Measurements from ENCODE around the gene ARPC5L.
"Not testable (repeated sequence)": the region's sequence is repeated elsewhere in the genome, so short reads cannot be mapped to it uniquely, and the experiment has no call there.

The ARPC5L gene

DNA sequence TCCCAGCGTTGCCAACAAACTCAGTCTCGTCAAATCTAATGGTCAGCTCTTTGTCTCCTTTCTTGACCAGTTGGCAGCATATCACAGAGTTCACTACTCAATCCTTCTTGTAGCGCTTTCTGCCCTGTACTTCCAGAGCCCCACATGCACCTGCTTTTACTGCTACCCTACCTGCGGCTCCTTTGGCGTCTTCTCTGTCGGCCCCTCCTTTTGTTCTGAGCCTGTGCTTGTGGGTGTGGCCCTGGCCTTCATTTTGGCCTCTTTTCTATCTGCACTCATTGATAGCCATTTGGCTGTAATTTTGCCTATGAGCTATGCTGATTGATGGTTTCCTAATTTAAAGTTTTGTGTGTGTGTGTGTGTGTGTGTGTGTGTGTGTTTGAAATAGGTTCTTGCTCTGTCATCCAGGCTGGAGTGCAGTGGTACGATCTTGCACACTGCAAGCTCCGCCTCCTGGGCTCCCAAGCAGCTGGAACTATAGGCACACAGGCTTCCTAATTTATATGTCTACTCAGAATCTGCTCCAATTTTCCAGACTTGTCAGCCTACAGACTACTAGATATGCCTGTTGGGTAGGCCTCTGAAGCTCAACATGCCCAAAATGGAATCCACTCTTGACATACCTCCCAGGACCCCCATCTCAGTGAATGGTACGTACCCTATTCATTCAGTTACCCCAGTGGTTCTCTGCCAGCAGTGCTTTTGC is 32.3 kb downstream of the ARPC5L start:
- no peak for DNase-seq (ENCODE audit: low read depth)

DNA sequence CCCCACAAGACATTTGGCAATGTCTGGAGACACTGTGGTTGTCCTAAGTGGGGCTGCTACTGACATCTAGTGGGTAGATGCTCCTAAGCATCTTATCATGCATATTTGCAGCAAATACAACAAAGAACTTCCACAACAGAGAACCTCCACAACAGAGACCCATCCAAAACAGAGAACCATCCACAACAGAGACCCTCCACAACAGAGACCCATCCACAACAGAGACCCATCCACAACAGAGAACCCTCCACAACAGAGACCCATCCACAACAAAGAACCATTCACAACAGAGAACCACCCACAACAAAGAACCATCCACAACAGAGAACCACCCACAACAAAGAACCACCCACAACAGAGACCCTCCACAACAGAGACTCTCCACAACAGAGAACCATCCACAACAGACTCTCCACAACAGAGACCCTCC is 32.8 kb downstream of the ARPC5L start:
- DNase-seq (ENCODE audit: low read depth) = no peak

DNA sequence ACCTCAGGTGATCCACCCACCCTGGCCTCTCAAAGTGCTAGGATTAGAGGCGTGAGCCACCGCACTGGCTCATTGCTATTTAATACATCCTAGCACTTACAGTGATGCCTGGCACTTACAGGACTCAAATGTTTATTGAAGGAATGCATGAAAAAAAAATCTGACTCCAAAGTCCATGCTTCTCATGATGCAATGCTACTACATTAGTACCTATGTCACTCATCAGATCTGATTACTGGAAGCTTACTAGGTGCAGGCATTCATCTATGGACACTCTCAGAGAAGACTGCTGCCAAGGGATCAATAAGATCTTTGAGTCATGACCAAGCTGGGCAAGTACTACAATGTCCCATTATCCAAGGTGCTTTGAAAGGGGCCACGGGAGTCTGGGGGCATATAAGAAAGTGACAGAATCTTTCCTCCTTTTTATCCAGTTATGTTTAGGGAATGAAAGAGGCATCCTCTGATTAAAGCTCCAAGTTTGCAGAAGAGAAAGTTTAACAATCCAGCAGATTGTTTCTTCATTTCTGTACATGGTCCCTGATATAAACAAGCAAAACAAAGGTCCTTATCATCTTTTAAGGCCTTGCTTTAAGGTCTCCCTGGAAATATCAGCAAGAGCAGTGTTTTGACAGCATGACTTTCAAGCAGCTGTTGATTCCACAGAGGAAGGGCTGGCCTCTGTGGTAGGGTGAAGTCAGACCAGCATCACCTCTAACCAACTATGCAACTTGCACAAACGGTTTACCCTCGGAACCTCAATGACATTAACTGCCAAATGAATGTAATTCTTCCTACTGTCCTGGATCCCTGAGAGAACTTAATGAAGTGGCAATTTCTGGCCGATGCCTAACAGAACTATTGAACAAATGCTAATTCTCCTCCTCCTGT is 35.9 kb downstream of the ARPC5L start:
- no peak for DNase-seq (ENCODE audit: low read depth)

DNA sequence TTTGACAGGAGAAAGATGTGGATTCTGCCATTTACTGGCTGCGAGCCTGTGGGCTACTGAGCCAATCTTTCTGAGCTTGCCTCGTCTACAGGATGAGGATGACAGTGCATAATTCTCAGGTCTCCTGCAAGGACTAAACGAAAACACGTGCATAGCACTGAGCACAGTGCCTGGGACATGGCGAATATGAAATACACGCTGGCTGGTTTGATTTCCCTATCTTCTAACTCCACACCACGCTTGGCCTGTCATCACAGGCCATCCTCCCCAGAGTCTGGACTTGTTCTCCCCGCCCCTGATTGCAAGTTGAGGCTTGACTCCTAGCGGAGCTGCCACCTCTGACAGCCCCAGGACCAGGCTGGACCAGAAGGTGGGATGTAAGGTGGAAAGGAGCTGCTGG is 37.9 kb downstream of the ARPC5L start:
- no peak for DNase-seq (ENCODE audit: low read depth)

DNA sequence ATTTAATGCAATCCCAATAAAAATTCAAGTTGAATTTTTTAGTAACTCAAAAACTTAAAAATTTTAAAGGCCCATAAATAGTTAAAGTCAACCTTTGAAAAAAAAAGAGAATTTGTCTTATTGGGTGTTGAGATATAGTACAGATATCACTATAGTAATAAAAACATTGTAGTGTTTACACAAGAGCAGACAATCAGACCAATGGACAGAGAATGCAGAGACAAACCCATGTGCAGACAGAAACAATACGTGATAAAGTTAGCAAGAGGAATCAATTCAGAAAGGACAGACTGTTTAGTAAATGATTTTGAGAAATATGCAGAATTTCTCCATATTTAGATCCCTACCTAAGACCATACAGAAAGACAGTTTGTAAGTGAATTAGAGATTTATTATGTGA is 45.0 kb downstream of the ARPC5L start:
- no peak for DNase-seq (ENCODE audit: low read depth)

DNA sequence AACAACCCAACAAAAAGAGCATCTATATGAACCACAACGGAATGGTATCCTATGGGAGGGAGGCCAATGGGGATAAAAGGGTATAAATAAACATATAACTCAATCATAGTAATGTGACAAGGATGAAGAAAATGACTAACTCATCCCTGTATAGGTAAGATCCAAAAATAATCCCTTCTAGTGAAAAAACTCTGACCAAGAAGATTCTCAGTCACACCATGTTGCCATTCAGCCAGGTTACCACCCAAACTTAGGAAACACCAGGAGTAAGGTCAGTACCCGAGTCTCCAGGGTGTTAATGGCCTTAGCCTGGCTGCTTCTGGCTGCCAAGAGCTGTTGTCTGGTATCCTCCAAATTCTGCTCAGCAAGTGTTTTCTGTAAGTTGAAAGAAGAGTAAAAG is 46.2 kb downstream of the ARPC5L start:
- DNase-seq (ENCODE audit: low read depth) = no peak

DNA sequence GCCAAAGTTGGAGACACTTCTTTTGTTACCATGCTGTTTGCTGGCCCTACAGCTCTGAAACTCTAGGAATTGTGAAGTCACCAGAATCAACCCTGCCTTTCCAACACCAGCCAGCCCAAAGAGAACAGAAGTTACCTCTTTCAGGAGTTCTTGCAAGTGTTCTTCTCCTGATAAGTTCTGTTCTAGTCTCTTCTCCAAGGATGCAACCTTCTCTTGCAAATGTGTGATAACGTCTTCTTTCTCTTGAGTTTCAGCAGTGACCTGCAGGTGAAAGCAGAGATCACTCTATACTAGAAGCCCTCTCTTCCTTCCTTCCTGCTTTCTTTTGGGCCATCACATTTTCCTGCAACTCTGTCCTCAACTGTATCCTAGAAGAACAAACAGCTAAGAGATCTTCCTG is 49.8 kb downstream of the ARPC5L start:
- DNase-seq (ENCODE audit: low read depth) = no peak

DNA sequence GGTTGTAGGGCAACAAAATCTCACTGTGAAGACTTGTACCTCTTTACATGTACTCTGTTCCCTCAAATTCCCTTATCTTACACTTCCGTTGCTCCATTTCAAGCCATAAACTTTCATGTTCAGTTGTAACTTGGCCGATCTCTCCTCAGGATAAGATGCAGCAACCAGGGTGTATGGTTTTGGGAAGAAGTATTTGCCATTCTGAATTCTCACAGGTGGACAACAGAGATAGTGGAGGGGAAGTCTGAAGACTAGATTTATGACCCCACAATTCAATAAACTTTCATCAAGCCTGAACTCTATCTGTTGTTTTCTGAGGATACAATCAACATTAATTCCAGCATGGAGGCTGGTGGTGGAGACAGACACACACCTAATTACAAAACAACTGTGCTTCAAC is 51.4 kb downstream of the ARPC5L start:
- no peak for DNase-seq (ENCODE audit: low read depth)

DNA sequence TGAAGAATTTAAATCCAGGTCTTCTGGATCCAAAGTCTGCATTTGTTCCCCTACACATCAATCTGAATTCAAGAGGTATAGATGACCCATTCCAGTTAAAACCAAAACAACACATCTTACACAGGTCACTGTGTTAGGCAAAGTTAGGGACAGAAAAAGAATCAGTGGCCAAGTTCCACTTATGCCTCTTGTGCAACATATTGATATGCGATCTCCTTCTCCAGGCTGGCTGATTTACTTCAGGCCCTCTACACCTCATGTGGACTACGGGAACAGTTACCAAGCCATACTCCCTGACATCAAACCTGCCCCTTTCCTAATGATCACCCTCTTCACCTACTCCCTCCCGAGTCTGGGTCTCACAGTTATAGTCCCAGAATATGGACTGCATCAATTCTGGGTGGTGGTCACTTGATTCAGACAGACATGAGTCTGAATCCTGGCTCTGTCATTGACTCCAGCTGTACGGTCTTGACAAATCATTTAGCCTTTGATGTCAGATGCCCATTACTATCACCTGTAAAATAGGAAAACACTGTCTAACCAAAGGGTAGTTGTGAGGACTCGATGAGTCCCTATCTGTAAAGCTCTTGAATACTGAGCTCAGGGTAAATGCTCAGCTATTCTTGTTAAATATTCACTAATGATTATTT is 52.9 kb downstream of the ARPC5L start:
- no peak for DNase-seq (ENCODE audit: low read depth)

DNA sequence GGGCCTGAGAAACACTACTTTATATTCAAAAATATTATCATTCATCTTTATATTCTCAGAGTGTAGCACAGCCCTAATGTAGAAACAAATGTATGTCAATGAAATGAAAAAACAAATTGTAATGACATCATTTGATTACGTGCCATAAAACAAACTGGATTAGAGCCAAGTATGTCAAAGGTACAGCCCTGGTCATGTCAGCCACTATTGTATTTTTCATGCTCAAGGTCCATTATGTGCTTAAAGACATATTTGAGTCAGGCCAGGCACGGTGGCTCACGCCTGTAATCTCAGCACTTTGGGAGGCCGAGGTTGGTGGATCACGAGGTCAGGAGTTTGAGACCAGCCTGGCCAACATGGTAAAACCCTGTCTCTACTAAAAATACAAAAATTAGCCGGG is 58.5 kb downstream of the ARPC5L start:
- DNase-seq (ENCODE audit: low read depth) = not testable (repeated sequence)
